NCI-H1694 treated with DMSO at 0.1 percent for 48 hours (cell line): Measurements from ENCODE around the gene OTOR.

Experiments used
- DNase-seq: peaks from one replicate; lab custom pipeline; 2025; lab: John Stamatoyannopoulos, UW

Gene OTOR

DNA sequence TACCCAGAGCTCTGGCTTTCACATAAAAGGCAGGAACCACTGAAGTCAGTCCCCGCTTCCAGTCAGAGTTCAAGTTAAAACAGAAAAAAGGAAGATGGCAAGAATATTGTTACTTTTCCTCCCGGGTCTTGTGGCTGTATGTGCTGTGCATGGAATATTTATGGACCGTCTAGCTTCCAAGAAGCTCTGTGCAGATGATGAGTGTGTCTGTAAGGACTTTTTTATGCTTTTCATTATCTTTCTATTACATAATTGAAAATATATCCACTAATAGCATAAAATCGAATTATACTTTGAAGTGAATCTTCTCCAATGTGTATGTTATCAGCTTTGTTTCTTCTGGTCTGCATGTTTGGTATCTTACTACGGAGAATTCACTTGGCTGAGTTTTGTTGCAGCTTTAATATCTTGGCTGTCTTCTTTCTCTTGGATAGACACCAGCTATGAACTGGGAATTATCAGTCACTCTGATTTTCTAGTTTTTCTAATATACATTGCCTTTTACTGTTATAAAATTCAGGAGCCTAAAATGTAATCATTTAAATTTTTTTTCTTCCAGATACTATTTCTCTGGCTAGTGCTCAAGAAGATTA is at the start of gene OTOR:
Gene OTOR (plus strand): TSS at position 51 of the 593 bp plus-strand sequence. CDS start 44 bp downstream, at position 95.
- DNase-seq, result no peak

DNA sequence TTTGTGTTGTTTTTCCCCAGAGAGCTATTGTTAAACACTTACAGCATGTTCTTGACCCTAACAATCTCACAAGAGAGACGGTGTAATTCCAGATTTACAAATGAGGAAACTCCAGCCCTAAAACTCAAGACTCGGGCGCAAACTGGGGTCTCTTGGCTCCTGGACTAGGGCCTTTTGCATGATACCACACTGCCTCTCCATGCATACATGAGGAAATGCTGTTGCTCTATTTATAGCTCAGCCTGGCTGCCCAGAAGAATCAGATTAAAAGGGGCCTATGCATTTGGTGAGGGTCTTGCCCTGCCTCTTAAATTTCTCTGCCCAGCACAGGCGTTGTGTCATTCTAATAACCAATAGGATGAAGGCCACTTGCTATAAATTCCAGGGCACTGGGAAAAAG is 48.9 kb upstream of the OTOR start:
- peak; percentile 2 for DNase-seq

DNA sequence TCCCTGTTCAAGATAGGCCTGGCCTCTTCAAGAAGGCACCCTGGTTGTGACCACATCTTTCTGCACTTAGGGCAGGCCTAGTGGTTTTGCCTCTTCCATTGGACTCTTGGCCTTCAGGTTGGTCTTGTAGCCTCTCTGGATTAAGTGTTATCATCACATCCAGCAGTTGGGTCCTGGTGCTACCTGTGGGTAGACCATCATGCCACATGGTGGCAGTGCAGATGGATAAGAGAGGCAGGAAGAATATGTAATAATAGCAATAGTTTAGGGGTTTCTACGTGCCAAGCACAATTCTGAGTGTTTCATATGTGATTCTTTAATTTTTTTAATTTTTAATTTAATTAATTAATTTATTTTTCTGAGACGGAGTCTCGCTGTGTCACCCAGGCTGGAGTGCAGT is 46.9 kb upstream of the OTOR start:
- no peak for DNase-seq

- no peak for DNase-seq
Observed at GRCh38 chr20:16703570-16703969, 44.6 kb upstream of the OTOR start.

DNA sequence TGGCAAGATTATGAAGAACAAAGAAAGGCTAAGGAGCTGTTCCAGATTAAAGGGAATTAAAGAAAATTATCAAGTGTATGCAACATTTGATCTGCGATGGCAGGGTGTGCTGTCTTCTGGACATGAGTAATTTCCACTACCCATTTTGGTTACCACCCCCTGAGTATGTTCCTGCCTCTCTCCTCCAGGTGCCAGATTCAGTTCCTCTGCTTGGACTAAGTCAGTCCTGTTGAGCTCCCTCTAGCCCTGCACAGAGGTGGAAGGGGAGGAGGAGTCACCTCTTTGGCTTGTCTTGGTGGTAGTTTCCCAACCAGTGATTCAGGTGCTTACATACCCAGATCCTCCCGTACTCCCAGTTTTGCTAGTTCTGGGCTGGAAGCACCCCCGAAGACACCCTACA is 40.5 kb upstream of the OTOR start:
- DNase-seq, result no peak

- no peak for DNase-seq
Observed at GRCh38 chr20:16708602-16709001, 39.6 kb upstream of the OTOR start.

- no peak for DNase-seq
Observed at GRCh38 chr20:16709017-16709416, 39.1 kb upstream of the OTOR start.

- DNase-seq, result no peak
Observed at GRCh38 chr20:16710781-16711180, 37.4 kb upstream of the OTOR start.

DNA sequence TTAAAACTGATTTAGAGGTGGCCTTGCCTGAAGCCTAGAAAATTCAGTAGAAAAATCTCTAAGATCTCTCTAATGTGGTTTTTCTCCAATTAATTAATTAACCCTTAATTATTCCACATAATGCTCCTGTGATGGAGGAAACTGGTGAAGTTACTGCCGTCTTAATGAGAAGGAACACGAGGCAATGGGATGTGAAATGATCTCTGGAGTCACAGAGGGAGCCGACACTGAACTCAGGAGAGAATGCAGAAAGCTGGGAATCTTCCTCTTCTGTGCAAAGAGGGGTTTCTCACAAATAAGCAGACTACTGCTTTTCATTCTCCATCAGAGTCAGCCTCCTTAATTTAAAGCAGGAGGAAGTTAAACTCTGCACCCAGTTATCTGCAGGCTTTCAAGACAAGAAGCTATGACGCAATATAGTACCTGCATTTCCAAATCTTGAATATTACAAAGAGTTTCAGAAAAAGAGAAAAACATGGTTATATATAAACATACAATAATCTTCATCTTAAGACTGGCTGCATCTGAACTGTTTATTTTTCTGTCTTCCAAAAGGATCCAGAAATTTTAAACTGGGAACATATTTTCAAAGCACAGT is 36.4 kb upstream of the OTOR start:
- DNase-seq, result no peak

- no peak for DNase-seq
Observed at GRCh38 chr20:16712511-16712947, 35.6 kb upstream of the OTOR start.

- DNase-seq, result no peak
Observed at GRCh38 chr20:16713066-16713465, 35.1 kb upstream of the OTOR start.

- DNase-seq, result no peak
Observed at GRCh38 chr20:16714242-16714641, 33.9 kb upstream of the OTOR start.

DNA sequence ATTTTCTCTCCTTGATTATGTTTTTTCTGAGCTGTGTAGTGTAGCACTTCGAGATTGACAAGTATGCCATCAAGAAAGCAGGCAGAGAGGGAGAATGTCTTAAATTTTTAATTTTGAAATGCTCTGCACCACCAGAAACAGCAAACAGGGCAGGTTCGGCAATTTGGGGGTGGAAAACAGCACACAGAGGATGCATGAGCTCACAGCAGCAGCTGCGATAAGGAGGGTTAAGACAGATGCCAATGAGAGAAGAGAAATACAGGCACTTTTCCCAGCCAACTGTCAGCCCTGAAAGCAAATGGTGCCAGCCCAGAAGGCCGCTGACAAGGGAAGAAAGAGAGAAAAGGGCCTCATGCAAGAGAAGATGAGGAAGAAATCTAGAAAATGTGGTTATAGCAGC is 33.4 kb upstream of the OTOR start:
- peak; percentile 59 for DNase-seq

DNA sequence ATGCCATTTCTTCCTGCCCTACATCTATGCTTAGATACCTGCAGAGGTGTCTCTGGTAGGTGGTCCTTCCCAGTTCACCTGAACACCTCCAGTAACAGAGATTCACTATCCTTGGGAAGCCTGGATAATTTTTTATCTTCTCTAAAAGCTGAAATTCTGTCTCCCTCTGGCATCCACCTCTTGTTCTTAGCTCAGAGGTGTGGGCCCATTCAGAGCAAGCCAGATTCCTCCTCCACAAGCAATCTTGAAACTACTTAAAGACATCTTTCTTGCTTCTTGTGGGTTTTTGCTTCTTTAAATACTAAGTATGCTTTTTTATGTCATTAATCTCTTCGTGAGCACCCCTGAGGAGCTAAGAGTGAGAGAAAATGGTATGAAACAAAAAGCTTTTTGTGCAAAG is 28.7 kb upstream of the OTOR start:
- no peak for DNase-seq

GRCh38 chr20:16729080-16729479 is 19.1 kb upstream of the OTOR start:
- DNase-seq, result no peak

- peak; percentile 81 for DNase-seq
Observed at GRCh38 chr20:16729565-16730460, 18.3 kb upstream of the OTOR start, which contains the start of gene SNRPB2. TSS of gene SNRPB2 (plus strand) at chr20:16730026. CDS start at chr20:16731703, 1,677 bp downstream.

GRCh38 chr20:16732506-16733152 is 15.5 kb upstream of the OTOR start:
- no peak for DNase-seq

DNA sequence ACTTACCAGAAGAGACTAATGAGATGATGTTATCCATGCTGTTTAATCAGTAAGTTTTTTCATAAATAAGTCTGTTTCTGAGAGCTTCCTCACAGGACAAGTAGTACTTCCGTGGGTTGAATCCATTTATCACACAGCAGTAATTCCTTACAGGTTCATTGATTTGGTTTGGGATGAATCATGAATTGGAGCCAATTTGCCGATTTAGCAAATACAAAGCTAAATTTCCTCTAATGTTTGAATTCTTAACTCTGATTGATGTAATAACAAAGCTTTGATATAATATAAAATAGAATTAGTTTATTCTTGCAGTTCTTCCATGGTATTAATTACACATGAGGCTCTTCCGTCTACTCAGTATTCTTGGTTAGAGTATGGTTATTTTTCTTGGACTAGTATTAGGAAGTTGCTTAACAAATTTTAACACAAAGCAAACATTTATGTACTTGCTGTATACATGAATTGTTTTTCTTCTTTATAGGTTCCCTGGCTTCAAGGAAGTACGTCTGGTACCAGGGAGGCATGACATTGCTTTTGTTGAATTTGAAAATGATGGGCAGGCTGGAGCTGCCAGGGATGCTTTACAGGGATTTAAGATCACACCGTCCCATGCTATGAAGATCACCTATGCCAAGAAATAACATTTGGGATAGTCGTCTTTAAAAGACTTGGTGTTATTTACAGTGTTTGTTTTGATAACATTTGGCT is 7.6 kb upstream of the OTOR start:
- DNase-seq, result no peak

- DNase-seq, result no peak
Observed at GRCh38 chr20:16744178-16744807, 3.9 kb upstream of the OTOR start.

GRCh38 chr20:16745204-16745603 is 3.0 kb upstream of the OTOR start:
- DNase-seq, result no peak

GRCh38 chr20:16747291-16747811 is 807 bp upstream of the OTOR start:
- DNase-seq, result no peak
